GM12891 (cell line): ENCODE measurements around the gene HUWE1. TPM values are rescaled to one million over a fixed set of nuclear protein-coding genes. Genes with fewer than 3 reads are reported as not detected.
"Not testable (repeated sequence)": the region's sequence is repeated elsewhere in the genome, so short reads cannot be mapped to it uniquely, and the experiment has no call there.

Experiments
- DNase-seq: peaks from one replicate; pipeline ENCODE4 v3.0.0; 2011; ENCODE audit warnings: low spot score; ENCODE audit not compliant: insufficient read length
- FAIRE-seq: peaks from 2 replicates; lab custom pipeline; 2011; peaks lifted over from hg19 to GRCh38; lab: Jason Lieb, UNC
- PAX5 ChIP-seq: IDR thresholded peaks from 2 replicates; pipeline ENCODE4 v1.6.1; 2011; ENCODE audit warnings: low read length, moderate library complexity, mild to moderate bottlenecking; ENCODE audit not compliant: insufficient read depth, severe bottlenecking
- POLR2A ChIP-seq: IDR thresholded peaks from 2 replicates; pipeline ENCODE4 v1.6.1; 2011; ENCODE audit warnings: low read depth, low read length, control low read depth
- POLR2AphosphoS5 ChIP-seq: IDR thresholded peaks from 2 replicates; pipeline ENCODE4 v1.6.1; 2011; ENCODE audit warnings: low read depth, low read length, control low read depth
- POU2F2 ChIP-seq: IDR thresholded peaks from 2 replicates; pipeline ENCODE4 v1.6.1; 2011; ENCODE audit warnings: low read depth, mild to moderate bottlenecking, control low read depth, low read length, moderate library complexity
- SPI1 ChIP-seq: IDR thresholded peaks from 2 replicates; pipeline ENCODE4 v1.6.1; 2011; ENCODE audit warnings: low read depth, low read length, control low read depth
- TAF1 ChIP-seq: IDR thresholded peaks from 2 replicates; pipeline ENCODE4 v1.6.1; 2011; ENCODE audit warnings: low read depth, low read length, control low read depth
- polyA plus RNA-seq: library from polyadenylated mRNA; unstranded; fragments of >200 nt; gene quantifications from one replicate; pipeline ENCODE4 v1.2.1, GENCODE V29; 2012; ENCODE audit warnings: low read depth, missing spikeins, inconsistent platforms; ENCODE audit not compliant: missing spikeins

Gene HUWE1
- 83.5 TPM for polyA plus RNA-seq

DNA sequence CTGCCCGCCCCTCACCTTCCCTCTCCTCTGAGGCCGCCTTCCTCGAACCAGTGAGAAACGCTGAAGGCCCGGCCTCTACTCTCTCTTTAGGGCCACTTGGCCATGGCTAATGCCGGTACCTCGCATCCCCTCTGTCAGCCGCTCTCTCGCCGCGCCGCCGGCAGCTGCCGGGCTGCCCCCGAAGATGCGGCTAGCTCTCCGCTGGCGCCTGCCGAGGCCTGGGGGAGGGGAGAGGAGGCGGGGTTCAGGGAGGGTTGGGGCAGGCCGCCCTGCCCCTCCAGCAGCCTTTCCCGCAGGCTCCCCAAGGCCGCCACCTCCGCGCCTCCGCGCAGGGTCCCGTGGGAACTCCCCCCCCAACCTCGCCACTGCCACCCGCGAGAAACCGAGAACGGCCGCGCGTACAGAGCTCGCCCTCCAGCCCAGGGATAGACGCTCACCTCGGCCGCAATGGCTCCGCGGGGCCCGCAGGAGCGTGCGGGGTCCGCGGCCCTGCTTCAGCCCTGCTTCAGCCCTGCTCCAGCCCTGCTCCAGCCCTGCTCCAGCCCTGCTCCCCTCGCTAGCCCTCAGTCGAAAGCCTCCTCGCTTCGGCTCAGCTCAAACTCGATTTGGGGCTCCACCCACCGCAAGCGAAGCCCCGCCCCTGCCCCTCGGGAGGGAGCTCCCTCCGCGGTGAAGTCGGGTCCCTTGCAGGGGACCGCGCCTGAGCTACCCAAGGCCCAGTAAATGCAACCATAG, at the start of gene HUWE1:
HUWE1 (minus strand) TSS at position 569 of the 735 bp plus-strand sequence. CDS start 32,612 bp downstream, outside the sequence.
- DNase-seq (no peak), FAIRE-seq (peak; percentile 96)
- TF ChIP-seq POLR2A (peak; percentile 45; the same call in 1 of the 2 replicates), TAF1 (peak; percentile 71), SPI1 (no peak), POU2F2 (no peak), POLR2AphosphoS5 (peak; percentile 72; the same call in 1 of the 2 replicates)

DNA sequence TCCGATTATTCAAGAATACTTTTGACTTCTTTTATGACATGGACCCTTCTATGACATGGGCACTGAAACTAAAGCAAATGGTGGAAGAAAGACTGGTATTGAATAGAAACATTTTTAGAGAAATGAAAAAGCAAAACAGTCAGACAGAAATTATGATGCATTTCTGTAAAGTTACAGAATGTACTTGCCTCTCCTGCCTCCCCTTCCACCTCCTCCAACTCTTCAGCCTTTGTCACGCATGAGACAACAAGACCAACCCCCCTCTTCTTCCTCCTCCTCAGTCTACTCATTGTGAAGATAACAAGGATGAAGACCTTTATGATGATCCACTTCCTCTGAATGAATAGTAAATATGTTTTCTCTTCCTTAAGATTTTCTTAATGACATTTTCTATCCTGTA, 46.3 kb upstream of the HUWE1 start:
- DNase-seq: no peak
- TF ChIP-seq POU2F2 (no peak), SPI1 (peak; percentile 73)
- peak; percentile 97 for FAIRE-seq

GRCh38 chrX:53729751-53730150, 43.2 kb upstream of the HUWE1 start:
- DNase-seq (no peak), FAIRE-seq (peak; percentile 40)
- no peak for TF ChIP-seq SPI1
- TF ChIP-seq PAX5: no peak

- DNase-seq (no peak), FAIRE-seq (no peak)
- TF ChIP-seq POLR2A (no peak), POU2F2 (no peak), PAX5 (no peak), TAF1 (no peak), POLR2AphosphoS5 (no peak), SPI1 (no peak)
These were observed 42.0 kb upstream of the HUWE1 start for GRCh38 chrX:53728506-53728905.

DNA sequence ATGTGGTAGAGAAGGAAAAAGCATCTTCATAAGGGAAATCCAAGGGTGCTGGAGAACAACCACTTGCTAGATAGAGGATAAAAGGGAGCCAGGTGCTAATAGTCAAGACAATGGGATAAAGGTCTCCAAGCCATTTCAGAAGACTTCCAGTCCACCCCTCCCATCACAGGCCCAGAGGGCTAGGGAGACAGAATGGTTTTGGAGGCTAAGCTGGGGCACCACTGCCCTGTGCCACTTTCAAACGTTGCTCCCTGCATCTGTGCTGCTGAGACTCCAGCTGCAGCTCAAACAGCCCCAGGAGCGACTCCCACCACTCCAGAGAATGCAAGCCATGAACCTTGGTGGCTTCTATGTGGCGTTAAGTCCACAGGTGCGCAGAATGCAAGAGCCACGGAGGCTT, 38.4 kb upstream of the HUWE1 start:
- no peak for DNase-seq
- no peak for TF ChIP-seq PAX5
- no peak for TF ChIP-seq POLR2AphosphoS5
- TF ChIP-seq POLR2A: no peak
- FAIRE-seq: no peak

DNA sequence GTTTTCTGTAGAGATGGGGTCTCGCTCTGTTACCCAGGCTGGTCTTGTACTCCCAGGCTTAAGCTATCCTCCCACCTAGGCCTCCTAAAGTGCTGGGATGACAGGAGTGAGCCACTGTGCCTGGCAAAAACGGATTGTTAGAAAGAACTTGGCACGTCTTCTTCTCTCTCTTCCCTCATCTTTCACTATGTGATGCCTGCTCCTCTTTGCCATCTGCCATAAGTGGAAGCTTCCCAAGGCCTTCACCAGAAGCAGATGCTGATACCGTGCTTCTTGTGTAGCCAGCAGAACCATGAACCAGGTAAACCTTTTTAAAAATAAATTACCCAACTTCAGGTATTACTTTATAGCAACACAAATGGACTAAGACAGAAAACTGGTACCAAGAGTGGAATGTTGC, 36.9 kb upstream of the HUWE1 start:
- FAIRE-seq (no peak), DNase-seq (no peak)
- no peak for TF ChIP-seq POLR2AphosphoS5
- no peak for TF ChIP-seq POLR2A
- TF ChIP-seq PAX5: no peak
- no peak for TF ChIP-seq TAF1
- TF ChIP-seq POU2F2: no peak
- no peak for TF ChIP-seq SPI1

GRCh38 chrX:53721610-53722009, 35.1 kb upstream of the HUWE1 start:
- not testable (repeated sequence) for FAIRE-seq, DNase-seq

GRCh38 chrX:53719666-53720065, 33.1 kb upstream of the HUWE1 start:
- not testable (repeated sequence) for FAIRE-seq, DNase-seq

GRCh38 chrX:53718073-53718472, 31.6 kb upstream of the HUWE1 start:
- TF ChIP-seq POLR2A (no peak), POLR2AphosphoS5 (no peak), POU2F2 (no peak), TAF1 (no peak), PAX5 (no peak), SPI1 (no peak)
- peak; percentile 85 for FAIRE-seq
- no peak for DNase-seq

GRCh38 chrX:53717205-53717604, 30.7 kb upstream of the HUWE1 start:
- FAIRE-seq (peak; percentile 88), DNase-seq (no peak)
- TF ChIP-seq PAX5 (no peak), SPI1 (no peak), POLR2A (no peak), POLR2AphosphoS5 (no peak), POU2F2 (no peak), TAF1 (no peak)
